ENCODE results near the gene TUFM. TPM values are rescaled to one million over a fixed set of nuclear protein-coding genes. Genes with fewer than 3 reads are reported as not detected.

Gene TUFM
- polyA plus RNA-seq, 1 experiment = 107 TPM

- no peak overlapping the region for H3K27ac ChIP-seq (ENCODE audit: low read depth, low read length)
- H3K9me3 ChIP-seq (ENCODE audit: control insufficient read depth, insufficient read depth, low read length) = peaks cover 3% of the 10 kb centered on the region; the same call in 1 of the 2 replicates
- ChIA-PET CTCF (no interaction called here), POLR2A (no interaction called here)
- no peaks in the 10 kb centered on the region for H3K27me3 ChIP-seq (ENCODE audit: control insufficient read depth, insufficient read depth, low read length)
- TF ChIP-seq, protein P1, sequence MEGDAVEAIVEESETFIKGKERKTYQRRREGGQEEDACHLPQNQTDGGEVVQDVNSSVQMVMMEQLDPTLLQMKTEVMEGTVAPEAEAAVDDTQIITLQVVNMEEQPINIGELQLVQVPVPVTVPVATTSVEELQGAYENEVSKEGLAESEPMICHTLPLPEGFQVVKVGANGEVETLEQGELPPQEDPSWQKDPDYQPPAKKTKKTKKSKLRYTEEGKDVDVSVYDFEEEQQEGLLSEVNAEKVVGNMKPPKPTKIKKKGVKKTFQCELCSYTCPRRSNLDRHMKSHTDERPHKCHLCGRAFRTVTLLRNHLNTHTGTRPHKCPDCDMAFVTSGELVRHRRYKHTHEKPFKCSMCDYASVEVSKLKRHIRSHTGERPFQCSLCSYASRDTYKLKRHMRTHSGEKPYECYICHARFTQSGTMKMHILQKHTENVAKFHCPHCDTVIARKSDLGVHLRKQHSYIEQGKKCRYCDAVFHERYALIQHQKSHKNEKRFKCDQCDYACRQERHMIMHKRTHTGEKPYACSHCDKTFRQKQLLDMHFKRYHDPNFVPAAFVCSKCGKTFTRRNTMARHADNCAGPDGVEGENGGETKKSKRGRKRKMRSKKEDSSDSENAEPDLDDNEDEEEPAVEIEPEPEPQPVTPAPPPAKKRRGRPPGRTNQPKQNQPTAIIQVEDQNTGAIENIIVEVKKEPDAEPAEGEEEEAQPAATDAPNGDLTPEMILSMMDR (IDR thresholded peaks at IDR 0.05; ENCODE audit: low read depth, low read length) = no peak
- no peak for DNase-seq (ENCODE audit: low read depth, low spot score)
- no peak overlapping the region for H3K4me3 ChIP-seq (ENCODE audit: low read depth, low read length)
Observed at GRCh38 chr16:28843766-28844165, 2.4 kb downstream of the TUFM start.

- peaks cover 3% of the 10 kb centered on the region; the same call in 1 of the 2 replicates for H3K9me3 ChIP-seq (ENCODE audit: control insufficient read depth, insufficient read depth, low read length)
- no peak overlapping the region for H3K27ac ChIP-seq (ENCODE audit: low read depth, low read length)
- no peak overlapping the region for H3K4me3 ChIP-seq (ENCODE audit: low read depth, low read length)
- no peak for DNase-seq (ENCODE audit: low read depth, low spot score)
- TF ChIP-seq, protein P1 (IDR thresholded peaks at IDR 0.05; ENCODE audit: low read depth, low read length) = no peak
- CTCF ChIA-PET = interaction anchor here (1.2 kb wide), 1 partner anchor 102 kb away, joined by 3 read pairs; no protein-coding TSS in a partner anchor
- no peaks in the 10 kb centered on the region for H3K27me3 ChIP-seq (ENCODE audit: control insufficient read depth, insufficient read depth, low read length)
- POLR2A ChIA-PET = interaction anchor here (1.3 kb wide), 1 partner anchor 10 kb away, joined by 6 read pairs; no protein-coding TSS in a partner anchor
Observed at GRCh38 chr16:28842696-28843095, 3.5 kb downstream of the TUFM start.

DNA sequence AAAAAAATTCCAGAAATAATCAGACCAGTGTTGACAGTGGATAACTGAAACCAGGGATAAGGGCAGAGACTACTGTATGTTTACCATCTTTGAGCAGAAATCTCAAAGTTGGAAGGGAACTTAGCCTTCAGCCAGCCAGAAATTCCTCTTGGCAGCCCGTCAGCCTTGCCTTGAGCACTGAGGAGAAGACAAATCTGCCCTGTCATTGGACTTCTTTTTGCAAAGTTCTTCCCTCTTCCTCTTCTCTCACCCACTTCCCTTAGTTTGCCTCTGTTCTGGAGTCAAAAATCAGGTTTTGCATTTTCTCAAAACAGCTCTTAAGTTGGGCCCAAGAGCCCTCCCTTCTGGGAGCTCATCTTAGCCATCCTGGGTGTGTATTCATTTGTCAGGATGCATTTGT is 6.2 kb downstream of the TUFM start:
- POLR2A ChIA-PET = no interaction called here
- H3K27me3 ChIP-seq (ENCODE audit: control insufficient read depth, insufficient read depth, low read length) = no peaks in the 10 kb centered on the region
- CTCF ChIA-PET = no interaction called here

GRCh38 chr16:28839004-28839639 is 7.0 kb downstream of the TUFM start:
- TF ChIP-seq, protein P1 (IDR thresholded peaks at IDR 0.05; ENCODE audit: low read depth, low read length) = no peak
- Histone ChIP-seq H3K27ac (ENCODE audit: low read depth, low read length) (no peak overlapping the region), H3K27me3 (ENCODE audit: control insufficient read depth, insufficient read depth, low read length) (no peaks in the 10 kb centered on the region), H3K4me3 (ENCODE audit: low read depth, low read length) (no peak overlapping the region), H3K9me3 (ENCODE audit: control insufficient read depth, insufficient read depth, low read length) (no peaks in the 10 kb centered on the region; the same call in 1 of the 2 replicates)
- ChIA-PET CTCF (no interaction called here), POLR2A (no interaction called here)
- no peak for DNase-seq (ENCODE audit: low read depth, low spot score)

More for the DNA sequence above, 6.2 kb downstream of the TUFM start:
- DNase-seq (ENCODE audit: low read depth, low spot score) = no peak
- TF ChIP-seq, protein P1 (IDR thresholded peaks at IDR 0.05; ENCODE audit: low read depth, low read length) = no peak
- no peaks in the 10 kb centered on the region for H3K9me3 ChIP-seq (ENCODE audit: control insufficient read depth, insufficient read depth, low read length)
- H3K27ac ChIP-seq (ENCODE audit: low read depth, low read length) = peak overlapping the region; percentile 0
- no peak overlapping the region for H3K4me3 ChIP-seq (ENCODE audit: low read depth, low read length)

DNA sequence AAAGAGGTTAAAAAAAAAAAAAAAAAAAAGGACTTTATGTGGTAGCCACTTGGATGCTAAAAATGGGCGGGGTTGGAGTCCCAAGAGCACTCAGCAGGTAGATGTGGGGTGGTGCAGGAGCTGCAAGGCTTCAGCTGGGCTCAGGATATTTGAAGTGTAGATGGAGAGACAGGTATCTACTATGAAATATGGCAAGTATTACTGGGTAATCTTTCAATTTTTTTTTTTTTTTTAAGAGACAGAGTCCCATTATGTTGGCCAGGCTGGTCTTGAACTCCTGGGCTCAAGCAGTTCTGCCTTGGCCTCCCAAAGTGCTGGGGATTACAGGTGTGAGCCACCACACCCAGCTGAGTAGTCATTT is 7.6 kb downstream of the TUFM start:
- Histone ChIP-seq H3K9me3 (ENCODE audit: control insufficient read depth, insufficient read depth, low read length) (no peaks in the 10 kb centered on the region; the same call in 1 of the 2 replicates), H3K27me3 (ENCODE audit: control insufficient read depth, insufficient read depth, low read length) (no peaks in the 10 kb centered on the region), H3K27ac (ENCODE audit: low read depth, low read length) (no peak overlapping the region), H3K4me3 (ENCODE audit: low read depth, low read length) (no peak overlapping the region)
- CTCF ChIA-PET = interaction anchor here (1.0 kb wide), 1 partner anchor 14 kb away, joined by 3 read pairs; no protein-coding TSS in a partner anchor
- TF ChIP-seq, protein P1 (IDR thresholded peaks at IDR 0.05; ENCODE audit: low read depth, low read length) = no peak
- no peak for DNase-seq (ENCODE audit: low read depth, low spot score)
- POLR2A ChIA-PET = no interaction called here

All from AG04450 (cell line).